ENCODE measurements around the gene KIAA0586. TPM values are rescaled to one million over a fixed set of nuclear protein-coding genes. Genes with fewer than 3 reads are reported as not detected.

The KIAA0586 gene
- 19.7 and 20.9 TPM in 2 replicates for total RNA-seq (2021)
- long read RNA-seq, partial matches to known transcripts: 43 of 58 reads
- long read RNA-seq, other reads (novel, unspliced or antisense): 15 of 58 reads

- peaks cover 7 to 23% (median 20%) of the 10 kb centered on the region in 3 experiments for H3K36me3 Mint-ChIP-seq (ENCODE audit: insufficient read depth in 1 of 3, low read depth in 3 of 3)
- Histone ChIP-seq H3K9me3 (ENCODE audit: control insufficient read depth, low read depth, low read length) (no peaks in the 10 kb centered on the region), H3K23ac (ENCODE audit: insufficient read length, low read depth, low read length) (no peak within 1 kb of the TSS), H4K20me1 (ENCODE audit: control insufficient read depth, insufficient read depth, insufficient read length) (no peaks in the 10 kb centered on the region), H3K18ac (ENCODE audit: insufficient read length, low read depth, low read length) (peak within 1 kb of the TSS; percentile 15), H3K79me1 (ENCODE audit: insufficient read depth, low read depth, low read length, poor library complexity, severe bottlenecking) (no peaks in the 10 kb centered on the region), H2AFZ (ENCODE audit: low read length) (peak within 1 kb of the TSS; percentile 96), H3K27me3 (ENCODE audit: insufficient read depth, low read length) (no peaks in the 10 kb centered on the region), H4K5ac (ENCODE audit: insufficient read length, low read depth, low read length) (no peak within 1 kb of the TSS), H2BK12ac (ENCODE audit: insufficient read length, low read depth, low read length) (no peak within 1 kb of the TSS), H3K79me2 (ENCODE audit: insufficient read depth, low read length) (peaks cover 2% of the 10 kb centered on the region; the same call in 1 of the 2 replicates), H3K23me2 (ENCODE audit: insufficient read length, low read depth, low read length, poor library complexity, severe bottlenecking) (peaks cover 5% of the 10 kb centered on the region), H3K56ac (ENCODE audit: insufficient read length, low read depth, low read length) (no peak within 1 kb of the TSS), H3K4me2 (ENCODE audit: insufficient read depth, insufficient read length, low read length) (peak within 1 kb of the TSS; percentile 88), H3K14ac (ENCODE audit: insufficient read depth, low read length) (peak within 1 kb of the TSS; percentile 62), H2BK20ac (ENCODE audit: low read depth, low read length, poor library complexity, severe bottlenecking) (peak within 1 kb of the TSS; percentile 33), H3K27ac (ENCODE audit: insufficient read length, low read depth, low read length) (no peak within 1 kb of the TSS), H4K8ac (replicated peaks; ENCODE audit: insufficient read length, low read depth, low read length) (no peak within 1 kb of the TSS), H3K9ac (ENCODE audit: extremely low read depth, insufficient read length, low read length) (peak within 1 kb of the TSS; percentile 69), H3K4me1 (ENCODE audit: insufficient read depth, low read length) (no peaks in the 10 kb centered on the region), H2AK5ac (ENCODE audit: insufficient read length, low read length) (no peak within 1 kb of the TSS), H2BK120ac (ENCODE audit: low read depth, low read length, poor library complexity, severe bottlenecking) (no peak within 1 kb of the TSS), H2BK15ac (ENCODE audit: low read depth, low read length) (no peak within 1 kb of the TSS), H2BK5ac (ENCODE audit: insufficient read length, low read length) (no peak within 1 kb of the TSS), H4K91ac (ENCODE audit: insufficient read length, low read depth, low read length) (no peak within 1 kb of the TSS), H3T11ph (ENCODE audit: low read length) (no peak within 1 kb of the TSS), H3K4ac (ENCODE audit: low read depth, low read length) (no peak within 1 kb of the TSS)
- peak; percentile 96 for DNase-seq
- H3K4me3 Mint-ChIP-seq: peak within 1 kb of the TSS; percentile 94 to 96
- WGBS (ENCODE audit: extremely low coverage, insufficient read length, low lambda C conversion rate): no CpG with 5 or more reads among the region's 33 CpGs
- H3K27ac Mint-ChIP-seq: peak within 1 kb of the TSS; percentile 95 to 96 (median 96)
- H3K27me3 Mint-ChIP-seq (ENCODE audit: low read depth): no peaks in the 10 kb centered on the region
- H3K4me1 Mint-ChIP-seq: peaks cover 11 to 16% of the 10 kb centered on the region in 2 experiments
- no peak for TF ChIP-seq CTCF (conservative IDR thresholded peaks at IDR 0.05)
- H3K9me3 Mint-ChIP-seq: no peaks in the 10 kb centered on the region
Observed at GRCh38 chr14:58427281-58428117, at the start of gene KIAA0586, which contains the start of gene TIMM9. KIAA0586 (plus strand) TSS chr14:58427719; CDS start chr14:58428265, 546 bp downstream. TIMM9 (minus strand) TSS chr14:58427531; CDS start chr14:58411945, 15,586 bp downstream.
